GM23338 (cell line): Measurements from ENCODE around the gene IMMP2L. TPM values are rescaled to one million over a fixed set of nuclear protein-coding genes. Genes with fewer than 3 reads are reported as not detected.

Experiments used
- ATAC-seq: fragments of 200-7000 bp; cut with Tn5 transposase; 3 replicates; pipeline ENCODE4 v1.9.1; 2020
- DNase-seq: peaks from one replicate; pipeline ENCODE4 v3.0.0-alpha.2; 2015; ENCODE audit warnings: low spot score
- H2AFZ ChIP-seq: fragments of 200-600 bp; sonication (generic); 2 replicates; pipeline ENCODE4 v1.8.0; 2016; ENCODE audit warnings: antibody characterized with exemption, mild to moderate bottlenecking, moderate library complexity
- H3F3A ChIP-seq: fragments of 200-600 bp; sonication (generic); replicated peaks from 2 replicates; pipeline ENCODE4 v1.8.0; 2017; ENCODE audit warnings: antibody characterized with exemption, mixed run types, low read depth
- H3K27ac ChIP-seq: fragments of 200-600 bp; sonication (generic); 2 replicates; pipeline ENCODE4 v1.6.1; 2016; ENCODE audit warnings: low read depth
- H3K27me3 ChIP-seq: fragments of 200-600 bp; sonication (generic); 2 replicates; pipeline ENCODE4 v1.8.0; 2016; ENCODE audit warnings: mild to moderate bottlenecking, mixed run types, moderate library complexity; ENCODE audit not compliant: insufficient read depth
- H3K36me3 ChIP-seq: fragments of 200-600 bp; sonication (generic); 2 replicates; pipeline ENCODE4 v1.8.0; 2016; ENCODE audit warnings: mild to moderate bottlenecking; ENCODE audit not compliant: insufficient read depth
- H3K4me1 ChIP-seq: fragments of 200-600 bp; sonication (generic); 2 replicates; pipeline ENCODE4 v1.8.0; 2016; ENCODE audit warnings: mild to moderate bottlenecking, moderate library complexity; ENCODE audit not compliant: insufficient read depth
- H3K4me2 ChIP-seq: fragments of 200-600 bp; sonication (generic); 2 replicates; pipeline ENCODE4 v1.7.1; 2017; ENCODE audit warnings: mixed run types
- H3K4me3 ChIP-seq: fragments of 200-600 bp; sonication (generic); 2 replicates; pipeline ENCODE4 v1.6.1; 2016; ENCODE audit warnings: mixed run types
- H3K79me2 ChIP-seq: fragments of 200-600 bp; sonication (generic); replicated peaks from 2 replicates; pipeline ENCODE4 v1.8.0; 2017; ENCODE audit warnings: mild to moderate bottlenecking; ENCODE audit not compliant: insufficient read depth
- H3K9me2 ChIP-seq: fragments of 200-600 bp; sonication (generic); 2 replicates; pipeline ENCODE4 v1.8.0; 2017; ENCODE audit not compliant: insufficient read depth
- H4K20me1 ChIP-seq: fragments of 200-600 bp; sonication (generic); replicated peaks from 2 replicates; pipeline ENCODE4 v1.8.0; 2017; ENCODE audit warnings: mild to moderate bottlenecking; ENCODE audit not compliant: insufficient read depth
- H3K27ac Mint-ChIP-seq: 2 replicates; pipeline ENCODE4 v1.8.0; 2020; ENCODE audit warnings: inconsistent platforms, mild to moderate bottlenecking, moderate library complexity, mixed read lengths
- H3K27me3 Mint-ChIP-seq: 3 replicates; pipeline ENCODE4 v1.8.0; 2022; ENCODE audit warnings: low read depth, mild to moderate bottlenecking, moderate library complexity, mixed read lengths, inconsistent platforms; ENCODE audit not compliant: insufficient read depth, poor library complexity
- H3K36me3 Mint-ChIP-seq: 3 replicates; pipeline ENCODE4 v1.8.0; 2021; ENCODE audit warnings: low read depth, mild to moderate bottlenecking, inconsistent platforms, moderate library complexity, mixed read lengths
- H3K4me1 Mint-ChIP-seq: 3 replicates; pipeline ENCODE4 v1.8.0; 2020; ENCODE audit warnings: mild to moderate bottlenecking, inconsistent platforms, mixed read lengths
- H3K4me3 Mint-ChIP-seq: 3 replicates; pipeline ENCODE4 v1.8.0; 2021; ENCODE audit warnings: moderate library complexity, mild to moderate bottlenecking, inconsistent platforms, mixed read lengths
- H3K9me3 Mint-ChIP-seq: 3 replicates; pipeline ENCODE4 v1.8.0; 2020; ENCODE audit warnings: moderate library complexity, mild to moderate bottlenecking, inconsistent platforms, mixed read lengths
- CREB1 ChIP-seq: fragments of 250-450 bp; sonication (Bioruptor Pico); IDR thresholded peaks from 2 replicates; pipeline ENCODE4 v1.5.0; 2020; ENCODE audit warnings: low read depth, mild to moderate bottlenecking, moderate library complexity
- CTCF ChIP-seq, 2 experiments: fragments of 200-600 bp in 1 of 2; sonication (generic) in 1 of 2; conservative IDR thresholded peaks; 2 replicates each; pipeline versions ENCODE4 v1.5.1 to v1.6.1; 2016 to 2017; ENCODE audit warnings: antibody characterized with exemption in 2 of 2, low read depth in 2 of 2, mild to moderate bottlenecking in 2 of 2, moderate library complexity in 1 of 2
- ETS1 ChIP-seq: IDR thresholded peaks from 2 replicates; pipeline ENCODE4 v1.6.1; 2016; ENCODE audit warnings: antibody characterized with exemption
- EZH2 ChIP-seq: fragments of 200-600 bp; sonication (generic); IDR thresholded peaks from one replicate; pipeline ENCODE4 v1.8.0; 2017; ENCODE audit warnings: antibody characterized with exemption, mild to moderate bottlenecking, low read depth; ENCODE audit not compliant: unreplicated experiment
- EZH2phosphoT487 ChIP-seq: fragments of 200-600 bp; sonication (generic); IDR thresholded peaks from one replicate; pipeline ENCODE4 v1.8.1; 2018; ENCODE audit warnings: antibody characterized with exemption; ENCODE audit not compliant: unreplicated experiment
- JUNB ChIP-seq: IDR thresholded peaks from one replicate; pipeline ENCODE4 v1.6.1; 2016; ENCODE audit warnings: antibody characterized with exemption; ENCODE audit not compliant: unreplicated experiment
- NANOG ChIP-seq: IDR thresholded peaks from 2 replicates; pipeline ENCODE4 v1.6.1; 2016; ENCODE audit warnings: antibody characterized with exemption, borderline replicate concordance
- POLR2AphosphoS5 ChIP-seq: IDR thresholded peaks from 2 replicates; pipeline ENCODE4 v1.6.1; 2016; ENCODE audit warnings: antibody characterized with exemption, low read depth
- REST ChIP-seq: IDR thresholded peaks from one replicate; pipeline ENCODE4 v1.6.1; 2018; ENCODE audit warnings: antibody characterized with exemption; ENCODE audit not compliant: unreplicated experiment
- STAT1 ChIP-seq: IDR thresholded peaks from one replicate; pipeline ENCODE4 v1.6.1; 2016; ENCODE audit warnings: antibody characterized with exemption; ENCODE audit not compliant: unreplicated experiment
- ZNF114 ChIP-seq: fragments of 250-450 bp; sonication (Bioruptor Pico); IDR thresholded peaks from 2 replicates; pipeline ENCODE4 v1.5.0; 2020; ENCODE audit warnings: mild to moderate bottlenecking, moderate library complexity
- ZNF331 ChIP-seq: fragments of 250-450 bp; sonication (Bioruptor Pico); IDR thresholded peaks from 2 replicates; pipeline ENCODE4 v1.5.0; 2020; ENCODE audit warnings: low read depth, mild to moderate bottlenecking, moderate library complexity
- ZNF462 ChIP-seq: fragments of 250-450 bp; sonication (Bioruptor Pico); IDR thresholded peaks from 2 replicates; pipeline ENCODE4 v1.5.0; 2020; ENCODE audit warnings: mild to moderate bottlenecking, moderate library complexity
- polyA plus RNA-seq: library from polyadenylated mRNA; unstranded; fragments of >200 nt; fragmentation: Nextera tagmentation; extraction: Ambion mirVana; gene quantifications from 2 replicates; pipeline ENCODE4 v1.2.1, GENCODE V29; 2016
- total RNA-seq: library from RNA; depleted of rRNA; stranded (reverse); fragments of >200 nt; shearing (Covaris generic); gene quantifications from 2 replicates; pipeline ENCODE4 v1.2.3, GENCODE V29; 2014

Gene IMMP2L
- total and polyA plus RNA-seq, 2 experiments from 2014 or later: 7.3 to 14.0 TPM

- Mint-ChIP-seq H3K4me3 (no peak overlapping the region), H3K27ac (no peak overlapping the region), H3K4me1 (peaks cover 50% of the 10 kb centered on the region), H3K27me3 (peaks cover 1% of the 10 kb centered on the region), H3K9me3 (no peaks in the 10 kb centered on the region; the same call in 2 of the 3 replicates), H3K36me3 (no peaks in the 10 kb centered on the region)
- Histone ChIP-seq H4K20me1 (no peaks in the 10 kb centered on the region), H3K4me1 (peaks cover 34% of the 10 kb centered on the region), H3K36me3 (no peaks in the 10 kb centered on the region), H3K27me3 (no peaks in the 10 kb centered on the region), H2AFZ (no peak overlapping the region), H3K4me3 (no peak overlapping the region), H3K4me2 (no peak overlapping the region), H3K27ac (no peak overlapping the region), H3K79me2 (no peaks in the 10 kb centered on the region), H3F3A (no peaks in the 10 kb centered on the region), H3K9me2 (no peaks in the 10 kb centered on the region)
- ATAC-seq (no peak), DNase-seq (no peak)
- no peak for TF ChIP-seq EZH2phosphoT487
- TF ChIP-seq REST: no peak
- no peak for TF ChIP-seq CTCF (conservative IDR thresholded peaks at IDR 0.05; ENCODE audit: low read depth in 2 of 2)
- no peak for TF ChIP-seq ETS1
- TF ChIP-seq ZNF331 (CRISPR knock-in tag): no peak
- TF ChIP-seq EZH2: no peak
- TF ChIP-seq POLR2AphosphoS5: no peak
- TF ChIP-seq ZNF462: no peak
- TF ChIP-seq STAT1: no peak
- TF ChIP-seq JUNB: no peak
- no peak for TF ChIP-seq CREB1 (CRISPR knock-in tag)
- no peak for TF ChIP-seq NANOG
- TF ChIP-seq ZNF114 (CRISPR knock-in tag): no peak
Measured at GRCh38 chr7:111410899-111411298, 151.4 kb downstream of the IMMP2L start.
